Activated T-helper 1 cell treated with anti-CD3 and anti-CD28 coated beads, Interleukin-12 subunit alpha, Interleukin-12 subunit beta, Interleukin-2, Interleukin-4 antibody, amounts not matched to agents 30 ng/mL and 10 ng/mL and 1 ng/mL, durations not matched to agents 14 hours and 24 hours and 36 hours (primary cell): ENCODE results near the gene STX7. TPM values are rescaled to one million over a fixed set of nuclear protein-coding genes. Genes with fewer than 3 reads are reported as not detected.

Experiments
- total RNA-seq: library from RNA; stranded (reverse); gene quantifications from 2 replicates; pipeline ENCODE4 v1.2.3, GENCODE V29; 2022

The STX7 gene
- total RNA-seq, 1 donor from 2014 or later: 17.3 TPM

Other genes with a start within 250 kb of the STX7 start
- 0.27 and 0.29 TPM in 2 replicates for gene MOXD1, start 111.6 kb downstream of the STX7 start, total RNA-seq
- gene TAAR9, start 25.2 kb upstream of the STX7 start, total RNA-seq: not detected in 2 replicates
- not detected in 2 replicates for gene TAAR8, start 39.6 kb upstream of the STX7 start, total RNA-seq
- not detected in 2 replicates for gene TAAR6, start 57.2 kb upstream of the STX7 start, total RNA-seq
- gene TAAR5, start 76.6 kb upstream of the STX7 start, total RNA-seq: not detected in 2 replicates
- gene TAAR2, start 111.2 kb upstream of the STX7 start, total RNA-seq: not detected in 2 replicates
- not detected in 2 replicates for gene TAAR1, start 146.1 kb upstream of the STX7 start, total RNA-seq
- not detected in 2 replicates for gene VNN1, start 200.9 kb upstream of the STX7 start, total RNA-seq
- 2.5 and 2.7 TPM in 2 replicates for gene VNN2, start 244.8 kb upstream of the STX7 start, total RNA-seq